Measurements from ENCODE around the gene MRPS7. TPM values are rescaled to one million over a fixed set of nuclear protein-coding genes. Genes with fewer than 3 reads are reported as not detected.

MRPS7 gene
- total RNA-seq, 1 experiment from 2014 or later = 125 TPM

- intact Hi-C loops (cut with micrococcal nuclease; ENCODE audit: unreplicated experiment) = loop anchor here (1.0 to 2.0 kb wide), 3 partner anchors 18 to 141 kb away; partner anchors contain the start of genes GRB2 and SLC25A19
- H3K36me3 ChIP-seq (ENCODE audit: control insufficient read depth, insufficient read depth, low read length) = peaks cover 7% of the 10 kb centered on the region
- TF ChIP-seq CTCF (IDR thresholded peaks at IDR 0.05; ENCODE audit: insufficient read depth in 1 of 2, low read depth in 1 of 2, low read length in 1 of 2, severe bottlenecking in 1 of 2, unreplicated experiment in 1 of 2) = no peak
Measured at GRCh38 chr17:75270966-75271232, 9.2 kb downstream of the MRPS7 start, which contains the start of gene MIF4GD. MIF4GD (minus strand) TSS chr17:75271231; CDS start chr17:75270195, 1,036 bp downstream.

GRCh38 chr17:75271233-75271954 is 9.7 kb downstream of the MRPS7 start:
- peak overlapping the region; percentile 1 for H3K27ac Mint-ChIP-seq (ENCODE audit: unreplicated experiment)
- Histone ChIP-seq H3K27me3 (replicated peaks; ENCODE audit: control insufficient read depth, insufficient read depth, low read length) (no peaks in the 10 kb centered on the region), H3K4me3 (ENCODE audit: low read depth, low read length) (peak overlapping the region; percentile 97), H3K9me3 (no peaks in the 10 kb centered on the region), H3K4me1 (peaks cover 14% of the 10 kb centered on the region; the same call in 1 of the 2 replicates), H3K36me3 (ENCODE audit: control insufficient read depth, insufficient read depth, low read length) (peaks cover 7% of the 10 kb centered on the region)
- H3K36me3 Mint-ChIP-seq (ENCODE audit: insufficient read depth, unreplicated experiment) = peaks cover 48% of the 10 kb centered on the region
- peak; percentile 41 to 91 for TF ChIP-seq CTCF (IDR thresholded peaks at IDR 0.05; ENCODE audit: insufficient read depth in 1 of 2, low read depth in 1 of 2, low read length in 1 of 2, severe bottlenecking in 1 of 2, unreplicated experiment in 1 of 2)
- H3K4me1 Mint-ChIP-seq (ENCODE audit: low read depth, unreplicated experiment) = peaks cover 15% of the 10 kb centered on the region
- no peaks in the 10 kb centered on the region for H3K9me3 Mint-ChIP-seq (ENCODE audit: unreplicated experiment)
- intact Hi-C loops (cut with micrococcal nuclease; ENCODE audit: unreplicated experiment) = loop anchor here (2.0 kb wide), 2 partner anchors 17 to 133 kb away; partner anchors contain the start of genes GRB2 and SLC25A19
- H3K4me3 Mint-ChIP-seq (ENCODE audit: unreplicated experiment) = peak overlapping the region; percentile 71
- ChIA-PET POLR2A (interaction anchor here (0.6 to 4.0 kb wide), 10 partner anchors 10 to 508 kb away, joined by 3 to 48 read pairs (median 5); partner anchors contain the start of genes GGA3, GRB2, MRPS7 and NUP85), CTCF (interaction anchor here (0.5 to 3.2 kb wide), 40 partner anchors 8 to 1068 kb away, joined by 3 to 91 read pairs (median 4); partner anchors contain the start of genes GGA3, GRB2, LLGL2 and MRPS7)
- H3K27me3 Mint-ChIP-seq (ENCODE audit: insufficient read depth, unreplicated experiment) = no peaks in the 10 kb centered on the region
- DNase-seq = peak; percentile 67 to 93
- BruUV-seq (replicated peaks) = no TSS peak

More at GRCh38 chr17:75270966-75271232, 9.2 kb downstream of the MRPS7 start, which contains the start of gene MIF4GD:
- Histone ChIP-seq H3K9me3 (no peaks in the 10 kb centered on the region), H3K4me1 (peaks cover 14% of the 10 kb centered on the region; the same call in 1 of the 2 replicates), H3K4me3 (ENCODE audit: low read depth, low read length) (peak within 1 kb of the TSS; percentile 97), H3K27me3 (replicated peaks; ENCODE audit: control insufficient read depth, insufficient read depth, low read length) (no peaks in the 10 kb centered on the region)
- peak within 1 kb of the TSS; percentile 71 for H3K4me3 Mint-ChIP-seq (ENCODE audit: unreplicated experiment)
- no peaks in the 10 kb centered on the region for H3K27me3 Mint-ChIP-seq (ENCODE audit: insufficient read depth, unreplicated experiment)
- no TSS peak for BruUV-seq (replicated peaks)
- POLR2A ChIA-PET = interaction anchor here (0.6 to 4.0 kb wide), 10 partner anchors 10 to 509 kb away, joined by 3 to 48 read pairs (median 5); partner anchors contain the start of genes GGA3, GRB2, MRPS7 and NUP85
- H3K36me3 Mint-ChIP-seq (ENCODE audit: insufficient read depth, unreplicated experiment) = peaks cover 51% of the 10 kb centered on the region
- CTCF ChIA-PET = interaction anchor here (0.5 to 3.2 kb wide), 38 partner anchors 8 to 509 kb away, joined by 3 to 91 read pairs (median 4); partner anchors contain the start of genes GGA3, GRB2, LLGL2 and MRPS7
- no peaks in the 10 kb centered on the region for H3K9me3 Mint-ChIP-seq (ENCODE audit: unreplicated experiment)
- DNase-seq = no peak
- peaks cover 15% of the 10 kb centered on the region for H3K4me1 Mint-ChIP-seq (ENCODE audit: low read depth, unreplicated experiment)
- peak within 1 kb of the TSS; percentile 84 for H3K27ac Mint-ChIP-seq (ENCODE audit: unreplicated experiment)
